Activated CD4-positive, alpha-beta memory T cell treated with anti-CD3 and anti-CD28 coated beads, Interleukin-2, amount 10 ng/mL, durations not matched to agents 7 days and 5 days (primary cell): ENCODE data around the gene NAT14. TPM values are rescaled to one million over a fixed set of nuclear protein-coding genes. Genes with fewer than 3 reads are reported as not detected.
"Not testable (repeated sequence)": the region's sequence is repeated elsewhere in the genome, so short reads cannot be mapped to it uniquely, and the experiment has no call there.

Experiments
- CTCF ChIA-PET: fragments of 350-600 bp; sonication (Branson Sonifier 250); formaldehyde crosslinking; loops from one replicate; lab custom pipeline; 2021; ENCODE audit warnings: antibody characterized with exemption, inconsistent platforms; lab: Charles Lee
- POLR2A ChIA-PET: fragments of 350-600 bp; sonication (Branson Sonifier 250); formaldehyde crosslinking; loops from one replicate; lab custom pipeline; 2021; ENCODE audit warnings: antibody characterized with exemption; lab: Charles Lee
- DNase-seq: peaks from one replicate; pipeline ENCODE4 v3.0.0-alpha.2; 2020
- H3K27ac Mint-ChIP-seq: one replicate; pipeline ENCODE4 v1.8.0; 2021; ENCODE audit warnings: mild to moderate bottlenecking, mixed read lengths
- H3K27me3 Mint-ChIP-seq: one replicate; pipeline ENCODE4 v1.8.0; 2021; ENCODE audit warnings: mixed read lengths
- H3K36me3 Mint-ChIP-seq: one replicate; pipeline ENCODE4 v1.8.0; 2021; ENCODE audit warnings: low read depth, mixed read lengths
- H3K4me1 Mint-ChIP-seq: one replicate; pipeline ENCODE4 v1.8.0; 2021; ENCODE audit warnings: mixed read lengths
- H3K4me3 Mint-ChIP-seq: one replicate; pipeline ENCODE4 v1.8.0; 2021; ENCODE audit warnings: mild to moderate bottlenecking, mixed read lengths
- H3K9me3 Mint-ChIP-seq: one replicate; pipeline ENCODE4 v1.8.0; 2021; ENCODE audit warnings: mixed read lengths
- total RNA-seq, 2 experiments: library from RNA; stranded (reverse); gene quantifications; one replicate each; pipeline ENCODE4 v1.2.3, GENCODE V29; 2021

NAT14 gene
- total RNA-seq, 2 experiments from 2014 or later: 11.9 to 12.0 TPM

DNA sequence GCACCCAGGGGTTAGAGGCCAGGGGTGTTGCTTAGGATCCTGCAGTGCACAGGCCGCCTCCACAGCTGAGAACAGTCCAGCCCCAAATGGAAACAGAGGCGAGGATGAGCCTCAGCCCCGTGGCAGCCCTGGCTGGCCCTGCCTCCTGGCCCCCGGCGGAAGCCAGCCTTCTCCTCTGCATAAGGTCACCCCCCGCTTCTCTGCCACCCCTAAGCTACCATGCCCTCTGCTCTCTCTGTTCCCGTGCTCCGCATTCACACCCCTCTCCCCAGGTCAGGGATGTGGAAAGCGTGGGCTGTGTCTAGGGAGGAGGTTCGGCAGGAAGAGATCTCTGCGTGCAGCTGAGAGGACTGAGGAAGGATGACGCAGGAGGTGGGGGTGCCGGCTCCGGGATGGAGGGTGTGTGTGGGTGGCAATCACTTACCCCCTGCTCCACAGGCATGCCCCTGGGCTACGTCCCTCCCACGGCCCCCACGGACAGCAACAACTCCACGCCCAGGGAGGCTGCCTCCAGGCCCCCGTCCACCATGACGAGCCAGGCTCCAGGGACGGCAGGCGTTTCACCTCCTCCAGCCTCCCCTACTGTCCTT is 9.3 kb downstream of the NAT14 start:
- Mint-ChIP-seq H3K27ac (no peak overlapping the region), H3K36me3 (no peaks in the 10 kb centered on the region), H3K4me1 (peaks cover under 1% of the 10 kb centered on the region), H3K4me3 (no peak overlapping the region), H3K27me3 (peaks cover 4% of the 10 kb centered on the region), H3K9me3 (no peaks in the 10 kb centered on the region)
- no peak for DNase-seq
- ChIA-PET CTCF (interaction anchor here (2.4 kb wide), 1 partner anchor 9 kb away, joined by 8 read pairs; no protein-coding TSS in a partner anchor), POLR2A (interaction anchor here (0.7 to 1.3 kb wide), 4 partner anchors 10 to 1286 kb away, joined by 3 to 4 read pairs (median 4); partner anchors contain the start of genes NAT14 and ZNF628)

DNA sequence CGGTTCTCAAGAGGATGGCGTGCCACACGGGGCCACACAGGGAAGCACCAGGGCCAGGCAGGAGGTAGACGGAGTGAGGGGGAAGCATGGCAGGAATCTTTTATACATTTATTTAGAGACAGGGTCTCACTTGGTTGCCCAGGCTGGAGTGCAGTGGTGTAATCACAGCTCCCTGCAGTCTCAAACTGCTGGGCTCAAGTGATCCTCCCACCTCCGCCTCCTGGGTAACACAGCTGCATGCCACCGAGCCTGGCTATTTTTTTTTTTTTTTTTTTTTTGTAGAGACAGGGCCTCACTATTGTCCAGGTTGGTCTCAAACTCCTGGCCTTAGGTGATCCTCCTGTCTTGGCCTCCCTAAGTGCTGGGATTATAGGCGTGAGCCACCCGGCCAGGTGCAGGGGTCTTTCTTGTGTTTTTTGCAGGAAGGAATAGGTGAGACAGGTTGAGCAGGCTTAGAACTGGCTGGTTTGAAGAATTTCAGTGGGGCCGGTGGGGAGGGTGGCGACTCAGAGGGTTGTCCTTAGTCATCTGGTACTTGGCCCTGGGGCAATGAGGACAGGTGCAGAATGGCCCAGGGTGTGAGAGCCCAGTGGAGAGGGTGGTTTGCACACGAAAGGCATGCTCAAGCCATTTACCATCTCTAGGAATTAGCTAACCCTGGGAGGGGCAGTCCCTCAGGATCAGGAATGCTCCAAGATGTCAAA is 10.8 kb downstream of the NAT14 start:
- ChIA-PET CTCF (interaction anchor here (1.2 kb wide), 1 partner anchor 8 kb away, joined by 6 read pairs; no protein-coding TSS in a partner anchor), POLR2A (no interaction called here)
- no peak for DNase-seq
- Mint-ChIP-seq H3K4me1 (peaks cover 3% of the 10 kb centered on the region), H3K4me3 (no peak overlapping the region), H3K27ac (no peak overlapping the region), H3K9me3 (no peaks in the 10 kb centered on the region), H3K36me3 (no peaks in the 10 kb centered on the region), H3K27me3 (peaks cover 4% of the 10 kb centered on the region)

DNA sequence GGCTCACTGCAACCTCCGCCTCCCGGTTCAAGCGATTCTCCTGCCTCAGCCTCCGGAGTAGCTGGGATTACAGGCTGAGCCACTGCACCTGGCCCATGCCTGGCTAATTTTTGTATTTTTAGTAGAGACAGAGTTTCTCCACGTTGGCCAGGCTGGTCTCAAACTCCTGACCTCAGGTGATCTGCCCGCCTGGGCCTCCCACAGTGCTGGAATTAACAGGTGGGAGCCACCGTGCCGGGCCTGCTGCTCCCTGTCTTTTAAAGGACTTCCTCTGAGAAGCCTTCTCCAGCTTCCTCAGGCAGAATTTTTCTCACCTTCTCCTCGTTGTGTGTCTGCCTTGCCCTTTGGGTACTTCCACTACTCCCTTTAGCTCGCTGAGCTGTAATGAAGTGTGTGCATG is 11.8 kb downstream of the NAT14 start:
- POLR2A ChIA-PET, H3K27me3 Mint-ChIP-seq: not testable (repeated sequence)

DNA sequence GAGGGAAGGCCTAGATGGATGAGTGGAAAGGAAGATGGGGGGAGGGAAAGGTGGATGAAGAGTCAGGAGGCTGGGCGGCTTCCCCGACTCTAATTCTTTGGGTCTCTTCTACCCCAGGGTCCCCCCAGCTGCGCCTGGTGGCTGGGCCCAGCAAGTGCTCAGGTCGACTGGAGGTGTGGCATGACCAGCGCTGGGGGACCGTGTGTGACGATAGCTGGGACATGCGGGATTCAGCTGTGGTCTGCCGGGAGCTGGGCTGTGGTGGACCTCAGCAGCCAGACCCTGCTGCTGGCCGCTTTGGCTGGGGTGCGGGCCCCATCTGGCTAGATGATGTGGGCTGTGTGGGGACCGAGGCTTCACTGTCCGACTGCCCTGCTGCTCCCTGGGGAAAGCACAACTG is 12.8 kb downstream of the NAT14 start:
- no peak for DNase-seq
- ChIA-PET POLR2A (interaction anchor here (0.8 kb wide), 1 partner anchor 101 kb away, joined by 3 read pairs; the partner anchor contains the start of gene FIZ1), CTCF (interaction anchor here (1.0 to 1.6 kb wide), 3 partner anchors 10 to 109 kb away, joined by 3 read pairs; partner anchors contain the start of gene ZNF628)
- Mint-ChIP-seq H3K27ac (no peak overlapping the region), H3K4me3 (no peak overlapping the region), H3K9me3 (no peaks in the 10 kb centered on the region), H3K27me3 (peaks cover 4% of the 10 kb centered on the region), H3K36me3 (peaks cover 4% of the 10 kb centered on the region), H3K4me1 (peaks cover 13% of the 10 kb centered on the region)

More for the DNA sequence above, 11.8 kb downstream of the NAT14 start:
- not testable (repeated sequence) for H3K9me3 Mint-ChIP-seq, H3K36me3 Mint-ChIP-seq, H3K4me1 Mint-ChIP-seq, DNase-seq, H3K27ac Mint-ChIP-seq, H3K4me3 Mint-ChIP-seq
- CTCF ChIA-PET: interaction anchor here (1.6 kb wide), 1 partner anchor 11 kb away, joined by 3 read pairs; no protein-coding TSS in a partner anchor

DNA sequence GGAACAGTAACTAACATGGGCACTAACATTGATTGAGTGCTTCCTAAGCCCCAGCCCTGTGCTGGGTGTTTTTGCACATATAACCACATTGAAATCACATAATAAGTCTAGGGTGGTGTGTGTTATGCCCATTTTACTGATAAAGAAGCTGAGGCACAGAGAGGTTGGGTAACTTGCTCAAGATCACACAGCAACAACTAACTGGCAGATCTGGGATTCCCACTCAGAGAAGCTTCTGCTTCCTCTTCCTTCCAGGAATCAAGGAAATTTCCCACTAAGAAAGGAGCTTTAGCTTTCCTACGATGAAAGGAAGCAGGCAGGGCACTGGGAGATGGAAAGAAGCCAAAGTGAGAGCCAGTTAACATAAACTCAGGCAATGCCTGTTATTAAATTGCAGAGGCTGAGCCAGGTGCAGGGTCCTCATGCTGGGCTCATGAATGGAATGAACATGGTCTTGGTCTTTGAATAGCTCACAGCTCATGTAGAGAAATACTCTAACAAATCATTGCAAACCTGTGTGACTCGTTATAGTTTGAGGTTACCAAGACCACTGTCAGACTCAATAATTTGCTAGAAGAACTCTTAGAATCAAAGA is 13.4 kb downstream of the NAT14 start:
- Mint-ChIP-seq H3K9me3 (peaks cover 3% of the 10 kb centered on the region), H3K27me3 (peaks cover 1% of the 10 kb centered on the region), H3K4me1 (peaks cover 17% of the 10 kb centered on the region), H3K27ac (no peak overlapping the region), H3K36me3 (peaks cover 8% of the 10 kb centered on the region), H3K4me3 (no peak overlapping the region)
- POLR2A ChIA-PET: interaction anchor here (0.8 to 1.4 kb wide), 2 partner anchors 22 to 101 kb away, joined by 3 to 5 read pairs; partner anchors contain the start of genes FIZ1 and ZNF628
- CTCF ChIA-PET: interaction anchor here (0.8 to 1.6 kb wide), 5 partner anchors 10 to 357 kb away, joined by 3 to 4 read pairs (median 3); partner anchors contain the start of gene ZNF628
- no peak for DNase-seq

DNA sequence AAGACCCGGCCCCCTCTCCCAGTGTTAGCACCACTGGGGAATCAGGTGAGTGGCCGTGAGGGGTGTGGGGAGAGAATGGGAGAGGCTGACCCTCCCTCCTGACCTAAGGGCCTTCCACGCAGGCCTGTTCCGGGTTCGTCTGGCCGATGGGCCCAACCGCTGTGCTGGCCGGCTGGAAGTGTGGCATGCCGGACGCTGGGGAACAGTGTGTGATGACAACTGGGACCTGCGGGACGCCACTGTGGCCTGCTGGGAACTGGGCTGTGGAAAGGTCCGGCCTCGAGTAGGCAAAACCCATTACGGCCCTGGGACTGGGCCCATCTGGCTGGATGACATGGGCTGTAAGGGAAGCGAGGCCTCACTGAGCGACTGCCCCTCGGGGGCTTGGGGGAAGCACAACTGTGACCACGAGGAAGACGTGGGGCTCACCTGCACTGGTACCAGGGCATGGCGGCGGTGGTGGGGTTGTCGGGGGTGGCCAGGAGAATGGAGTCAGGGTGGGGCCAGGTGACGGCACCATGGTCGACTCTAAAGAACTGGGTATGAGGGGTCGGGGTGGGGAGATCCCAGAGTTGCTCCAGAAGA is 15.5 kb downstream of the NAT14 start:
- H3K36me3 Mint-ChIP-seq: peaks cover 12% of the 10 kb centered on the region
- ChIA-PET POLR2A (no interaction called here), CTCF (no interaction called here)
- peaks cover 3% of the 10 kb centered on the region for H3K9me3 Mint-ChIP-seq
- peaks cover 25% of the 10 kb centered on the region for H3K4me1 Mint-ChIP-seq
- H3K27me3 Mint-ChIP-seq: peaks cover 3% of the 10 kb centered on the region
- H3K4me3 Mint-ChIP-seq: no peak overlapping the region
- H3K27ac Mint-ChIP-seq: no peak overlapping the region
- no peak for DNase-seq

DNA sequence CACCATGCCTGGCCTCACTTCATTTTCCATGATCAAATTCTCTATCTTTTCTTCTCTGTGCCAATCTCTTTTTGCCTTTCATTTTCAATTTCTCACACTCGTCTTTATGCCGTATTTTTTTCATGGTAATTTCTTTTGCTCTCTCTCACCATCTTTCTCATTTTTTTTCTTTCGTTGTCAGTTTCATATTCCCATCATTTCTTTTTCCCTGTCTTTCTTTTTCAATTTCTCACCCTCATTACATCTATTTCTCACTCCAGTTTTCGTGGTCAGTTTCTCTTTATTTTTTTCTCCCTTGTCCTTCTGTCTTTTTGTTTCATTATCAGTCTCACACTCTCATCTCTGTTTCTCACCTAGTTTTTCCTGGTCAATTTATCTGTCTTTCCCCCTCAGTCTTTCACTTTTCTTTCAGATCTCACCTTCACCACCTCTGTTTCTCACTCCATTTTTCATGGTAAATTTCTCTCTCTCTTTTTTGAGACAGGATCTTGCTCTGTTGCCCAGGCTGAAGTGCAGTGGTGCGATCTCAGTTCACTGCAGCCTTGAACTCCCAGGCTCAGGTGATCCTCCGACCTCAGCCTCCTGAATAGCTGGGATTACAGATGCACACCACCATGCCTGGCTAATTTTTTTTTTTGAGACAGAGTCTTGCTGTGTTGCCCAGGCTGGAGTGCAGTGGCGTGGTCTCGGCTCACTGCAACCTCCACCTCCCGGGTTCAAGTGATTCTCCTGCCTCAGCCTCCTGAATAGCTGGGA is 17.4 kb downstream of the NAT14 start:
- Mint-ChIP-seq H3K4me1 (peaks cover 25% of the 10 kb centered on the region), H3K4me3 (no peak overlapping the region), H3K9me3 (peaks cover 3% of the 10 kb centered on the region), H3K27ac (no peak overlapping the region), H3K36me3 (peaks cover 12% of the 10 kb centered on the region), H3K27me3 (peaks cover 4% of the 10 kb centered on the region)
- CTCF ChIA-PET: interaction anchor here (1.3 kb wide), 1 partner anchor 34 kb away, joined by 4 read pairs; no protein-coding TSS in a partner anchor
- DNase-seq: no peak
- POLR2A ChIA-PET: no interaction called here

DNA sequence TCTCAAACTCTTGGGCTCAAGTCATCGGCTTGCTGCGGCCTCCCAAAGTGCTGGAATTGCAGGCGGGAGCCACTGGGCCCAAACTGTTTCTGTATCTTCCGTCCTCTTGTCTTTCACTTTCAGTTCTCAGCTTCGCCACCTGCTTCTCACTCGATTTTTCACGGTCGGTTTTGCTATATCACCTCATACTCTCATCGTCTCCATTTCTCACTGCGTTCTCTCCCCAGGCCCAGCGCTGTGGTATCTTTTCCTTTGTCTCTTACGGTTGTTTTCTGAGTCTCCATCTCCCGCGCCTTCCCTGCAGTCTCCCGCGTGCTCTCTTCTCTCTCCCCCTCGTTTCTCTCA is 18.1 kb downstream of the NAT14 start:
- Mint-ChIP-seq H3K27me3 (peaks cover 10% of the 10 kb centered on the region), H3K4me1 (peaks cover 28% of the 10 kb centered on the region), H3K4me3 (peak overlapping the region; percentile 72), H3K9me3 (peaks cover 3% of the 10 kb centered on the region), H3K27ac (no peak overlapping the region), H3K36me3 (peaks cover 12% of the 10 kb centered on the region)
- ChIA-PET POLR2A (interaction anchor here (1.2 to 1.3 kb wide), 3 partner anchors 26 to 122 kb away, joined by 4 to 8 read pairs (median 4); partner anchors contain the start of genes FIZ1, ZNF628 and ZNF784), CTCF (interaction anchor here (0.7 to 2.9 kb wide), 35 partner anchors 8 to 415 kb away, joined by 3 to 63 read pairs (median 6); partner anchors contain the start of genes DNAAF3, ISOC2, NAT14 and SYT5)
- no peak for DNase-seq

DNA sequence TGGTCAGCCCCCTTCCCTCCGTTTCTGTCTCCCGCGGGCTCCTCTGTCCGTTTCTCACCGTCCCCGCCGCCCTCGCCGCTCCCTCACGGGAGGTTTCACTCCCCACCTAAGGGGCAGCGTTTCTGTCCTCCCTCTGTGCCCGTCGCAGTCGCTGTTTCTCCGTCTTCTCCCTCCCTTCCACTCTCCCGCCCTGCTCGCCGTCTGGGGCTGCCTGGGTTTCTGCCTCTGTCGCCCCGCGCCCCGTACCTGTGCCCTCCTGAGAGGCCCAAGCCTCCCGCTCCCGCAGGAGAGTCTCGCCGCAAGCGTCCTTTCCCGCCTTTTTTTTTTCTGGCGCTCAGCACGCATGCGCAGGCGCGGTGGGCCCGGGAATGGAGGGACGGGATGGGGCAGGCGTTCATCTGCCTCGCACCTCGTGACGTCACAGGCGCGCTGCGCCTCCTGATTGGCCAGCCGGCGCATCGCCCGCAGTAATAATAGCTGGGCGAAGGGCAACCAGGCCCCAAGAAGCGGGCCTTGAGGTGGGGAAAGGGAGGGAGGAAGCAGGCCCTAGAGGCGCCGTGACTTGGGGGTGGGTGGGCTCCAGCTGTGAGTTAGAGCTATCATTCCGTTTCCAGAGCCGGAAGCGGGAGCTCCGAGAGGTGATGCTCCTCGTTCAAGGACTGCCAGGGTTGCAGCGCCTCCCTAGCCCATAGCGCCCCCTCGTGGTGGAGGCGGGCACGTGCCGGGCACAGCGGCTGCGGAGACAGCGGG is 18.7 kb downstream of the NAT14 start:
- POLR2A ChIA-PET: interaction anchor here (0.7 to 1.3 kb wide), 11 partner anchors 11 to 151 kb away, joined by 3 to 8 read pairs (median 4); partner anchors contain the start of genes FIZ1, NAT14, ZNF628 and ZNF784

DNA sequence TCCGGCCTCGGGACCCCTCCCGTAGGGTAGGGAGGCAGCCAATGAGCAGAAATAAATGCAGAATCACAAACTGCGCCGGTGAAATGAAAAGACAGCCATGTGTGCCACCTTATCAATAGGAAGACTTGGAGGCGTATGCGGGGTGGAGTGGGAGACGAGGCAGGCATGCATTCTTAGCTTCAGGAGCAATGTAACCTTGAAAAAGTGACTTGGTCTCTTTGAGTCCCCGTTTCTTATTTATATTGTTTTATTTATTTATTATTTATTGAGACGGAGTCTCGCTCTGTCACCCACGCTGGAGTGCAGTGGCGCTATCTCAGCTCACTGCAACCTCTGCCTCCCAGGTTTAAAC is 19.2 kb downstream of the NAT14 start:
- peaks cover 3% of the 10 kb centered on the region for H3K9me3 Mint-ChIP-seq
- no peak overlapping the region for H3K27ac Mint-ChIP-seq
- ChIA-PET POLR2A (interaction anchor here (0.7 to 1.3 kb wide), 11 partner anchors 11 to 150 kb away, joined by 3 to 8 read pairs (median 4); partner anchors contain the start of genes FIZ1, NAT14, ZNF628 and ZNF784), CTCF (interaction anchor here (0.6 to 2.9 kb wide), 55 partner anchors 8 to 623 kb away, joined by 3 to 63 read pairs (median 5); partner anchors contain the start of genes DNAAF3, FIZ1, HSPBP1 and ISOC2)
- DNase-seq: no peak
- peaks cover 28% of the 10 kb centered on the region for H3K4me1 Mint-ChIP-seq
- peaks cover 15% of the 10 kb centered on the region for H3K27me3 Mint-ChIP-seq
- H3K4me3 Mint-ChIP-seq: peak overlapping the region; percentile 72
- peaks cover 12% of the 10 kb centered on the region for H3K36me3 Mint-ChIP-seq

More for the DNA sequence above, 18.7 kb downstream of the NAT14 start:
- peaks cover 12% of the 10 kb centered on the region for H3K36me3 Mint-ChIP-seq
- peaks cover 28% of the 10 kb centered on the region for H3K4me1 Mint-ChIP-seq
- H3K4me3 Mint-ChIP-seq: peak overlapping the region; percentile 72
- H3K27me3 Mint-ChIP-seq: peaks cover 10% of the 10 kb centered on the region
- H3K9me3 Mint-ChIP-seq: peaks cover 3% of the 10 kb centered on the region
- DNase-seq: peak; percentile 93
- CTCF ChIA-PET: interaction anchor here (0.7 to 2.9 kb wide), 56 partner anchors 9 to 622 kb away, joined by 3 to 63 read pairs (median 5); partner anchors contain the start of genes DNAAF3, FIZ1, HSPBP1 and ISOC2
- H3K27ac Mint-ChIP-seq: peak overlapping the region; percentile 64

DNA sequence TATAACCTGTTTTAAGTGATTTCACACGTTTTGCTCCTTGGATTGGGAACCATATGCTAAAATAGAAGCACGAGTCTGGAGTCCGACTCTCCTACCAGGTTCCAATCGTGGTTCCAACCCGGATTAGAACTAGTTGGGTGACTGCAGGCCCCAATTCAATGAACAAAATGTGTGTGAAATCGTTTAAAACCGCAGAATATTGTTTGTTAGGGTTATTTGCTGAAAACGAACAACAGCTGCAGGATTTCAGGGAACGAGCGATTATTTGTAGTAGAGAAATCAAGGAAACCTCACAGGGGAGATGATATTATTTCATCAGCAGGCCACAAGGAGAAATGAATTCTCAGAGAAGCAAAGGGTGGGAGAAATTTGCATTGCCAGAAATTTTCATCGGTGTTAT is 20.0 kb downstream of the NAT14 start:
- Mint-ChIP-seq H3K4me3 (no peak overlapping the region), H3K4me1 (peaks cover 25% of the 10 kb centered on the region), H3K27me3 (peaks cover 16% of the 10 kb centered on the region), H3K36me3 (peaks cover 12% of the 10 kb centered on the region), H3K9me3 (peaks cover 3% of the 10 kb centered on the region), H3K27ac (no peak overlapping the region)
- ChIA-PET POLR2A (interaction anchor here (0.6 kb wide), 1 partner anchor 246 kb away, joined by 3 read pairs; no protein-coding TSS in a partner anchor), CTCF (interaction anchor here (0.6 to 2.9 kb wide), 17 partner anchors 9 to 364 kb away, joined by 3 to 63 read pairs (median 8); partner anchors contain the start of genes DNAAF3, ISOC2, NAT14 and ZNF628)
- DNase-seq: no peak
